Ovary (tissue), 3 donors: ENCODE results near the gene MICA.
"Not testable (repeated sequence)": the region's sequence is repeated elsewhere in the genome, so short reads cannot be mapped to it uniquely, and the experiment has no call there.

Source experiments
- EP300 ChIP-seq: sonication (generic); formaldehyde crosslinking; IDR thresholded peaks from one replicate; pipeline ENCODE4 v1.6.1; 2017; ENCODE audit warnings: antibody characterized with exemption
- POLR2A ChIP-seq: fragments of 450-650 bp; IDR thresholded peaks from one replicate; pipeline ENCODE4 v1.6.1; 2017; ENCODE audit warnings: antibody characterized with exemption, mild to moderate bottlenecking, moderate library complexity
- TF ChIP-seq, protein P1 (sequence below), 3 donors: fragments of 450-650 bp in 2 of 3; fragments of 200-600 bp in 1 of 3; IDR thresholded peaks; one replicate each; pipeline versions ENCODE4 v1.5.1 to v1.8.0; 2016 to 2022; ENCODE audit warnings: antibody characterized with exemption in 3 of 3, mild to moderate bottlenecking in 1 of 3
- donor health status: DM: no; HTN: no; CAD: no.

DNA sequence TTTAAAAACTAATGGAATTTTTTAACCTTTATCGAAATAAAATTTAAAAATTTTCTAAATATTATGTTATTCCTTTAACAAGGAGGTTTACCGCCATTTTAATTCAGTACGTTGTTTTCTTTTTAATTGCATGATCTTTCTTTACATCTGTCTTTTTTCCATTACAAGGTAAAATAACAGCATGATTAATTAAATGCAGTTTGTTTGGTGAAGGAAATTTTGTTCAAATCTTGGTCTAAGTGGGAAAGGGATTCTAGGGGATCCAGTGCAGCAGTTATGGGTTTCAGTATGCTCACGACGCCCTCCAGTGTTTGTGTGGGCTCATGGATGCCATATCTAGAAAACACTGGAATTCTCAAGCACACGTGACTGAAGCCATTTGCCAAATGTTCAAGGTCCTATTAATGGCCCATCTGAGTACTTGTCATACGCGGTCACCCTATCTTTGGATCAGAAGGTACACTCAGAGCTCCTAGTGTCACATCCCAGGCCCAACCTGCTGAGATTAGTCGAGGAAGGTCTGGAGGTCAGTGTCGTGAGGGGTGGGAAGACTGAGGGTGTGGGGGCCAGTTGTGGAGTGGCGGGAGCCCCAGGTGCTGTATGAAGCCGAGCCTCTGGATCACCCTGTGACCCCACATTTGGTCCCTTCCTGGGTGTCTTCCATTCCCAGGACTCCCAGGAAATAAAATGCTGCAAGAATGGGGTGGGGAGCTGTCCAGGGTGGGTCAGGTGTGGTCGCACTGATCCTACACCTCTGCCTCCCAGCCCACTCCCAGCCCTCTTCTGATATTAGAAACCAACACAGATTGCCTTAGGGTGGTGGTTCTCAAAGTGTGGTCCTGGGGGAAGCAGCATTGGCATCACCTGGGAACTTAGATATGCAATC lies 14.2 kb upstream of the MICA start:
- TF ChIP-seq POLR2A, EP300: not testable (repeated sequence)
- TF ChIP-seq, protein P1, sequence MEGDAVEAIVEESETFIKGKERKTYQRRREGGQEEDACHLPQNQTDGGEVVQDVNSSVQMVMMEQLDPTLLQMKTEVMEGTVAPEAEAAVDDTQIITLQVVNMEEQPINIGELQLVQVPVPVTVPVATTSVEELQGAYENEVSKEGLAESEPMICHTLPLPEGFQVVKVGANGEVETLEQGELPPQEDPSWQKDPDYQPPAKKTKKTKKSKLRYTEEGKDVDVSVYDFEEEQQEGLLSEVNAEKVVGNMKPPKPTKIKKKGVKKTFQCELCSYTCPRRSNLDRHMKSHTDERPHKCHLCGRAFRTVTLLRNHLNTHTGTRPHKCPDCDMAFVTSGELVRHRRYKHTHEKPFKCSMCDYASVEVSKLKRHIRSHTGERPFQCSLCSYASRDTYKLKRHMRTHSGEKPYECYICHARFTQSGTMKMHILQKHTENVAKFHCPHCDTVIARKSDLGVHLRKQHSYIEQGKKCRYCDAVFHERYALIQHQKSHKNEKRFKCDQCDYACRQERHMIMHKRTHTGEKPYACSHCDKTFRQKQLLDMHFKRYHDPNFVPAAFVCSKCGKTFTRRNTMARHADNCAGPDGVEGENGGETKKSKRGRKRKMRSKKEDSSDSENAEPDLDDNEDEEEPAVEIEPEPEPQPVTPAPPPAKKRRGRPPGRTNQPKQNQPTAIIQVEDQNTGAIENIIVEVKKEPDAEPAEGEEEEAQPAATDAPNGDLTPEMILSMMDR (IDR thresholded peaks at IDR 0.05): not testable (repeated sequence)
